ENCODE data around the gene SANBR. TPM values are rescaled to one million over a fixed set of nuclear protein-coding genes. Genes with fewer than 3 reads are reported as not detected.

The SANBR gene
- total and polyA plus RNA-seq, 2 of the 13 experiments (the other 11 are each of a cell fraction or from before 2014, with no cell fraction given), result 9.8 to 20.9 TPM

DNA sequence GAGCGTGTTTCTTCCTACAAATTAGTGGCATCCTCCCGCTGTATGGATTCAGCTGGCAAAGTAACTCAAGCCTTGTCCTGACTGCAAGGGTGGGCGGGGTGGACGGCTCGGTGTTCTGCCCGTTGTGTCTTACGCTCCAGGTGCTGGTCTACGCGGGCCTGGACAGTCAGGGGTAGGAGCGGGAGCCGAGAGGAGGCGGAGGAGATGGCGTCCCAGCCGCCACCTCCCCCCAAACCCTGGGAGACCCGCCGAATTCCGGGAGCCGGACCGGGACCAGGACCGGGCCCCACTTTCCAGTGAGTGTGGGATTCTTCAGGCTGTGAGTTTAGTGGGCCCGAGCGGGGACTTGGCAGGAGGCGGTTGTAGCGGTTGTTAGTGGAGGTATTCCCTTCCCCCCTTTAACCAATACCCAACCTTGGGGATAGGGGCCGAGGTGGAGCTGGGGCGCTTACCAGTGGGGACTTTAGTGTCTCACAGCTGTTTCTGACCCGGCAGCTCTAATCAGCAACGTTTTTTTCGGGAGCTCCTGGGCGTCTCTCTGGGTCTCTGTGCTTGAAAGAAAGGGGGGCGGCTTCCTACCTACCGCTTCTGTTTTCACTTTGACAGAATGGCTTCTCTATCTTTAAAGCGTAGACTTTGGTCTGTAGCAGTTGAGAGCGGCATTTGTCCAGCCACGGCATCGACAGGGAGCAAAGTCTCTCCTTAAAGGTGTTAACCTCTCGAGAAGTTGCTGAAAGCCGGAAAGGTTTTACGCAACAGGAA, 47.9 kb upstream of the SANBR start, which contains the start of the genes PEX13 and PUS10 (continued):
- no peak; the same call in 1 of the 2 replicates for TF ChIP-seq ZNF337 (CRISPR knock-in tag; IDR thresholded peaks at IDR 0.05; ENCODE audit: borderline replicate concordance, low read depth)
- TF ChIP-seq PCBP2 (optimal IDR thresholded peaks at IDR 0.05; ENCODE audit: low read depth, low read length, poor library complexity, severe bottlenecking), result no peak
- TF ChIP-seq, protein P1, sequence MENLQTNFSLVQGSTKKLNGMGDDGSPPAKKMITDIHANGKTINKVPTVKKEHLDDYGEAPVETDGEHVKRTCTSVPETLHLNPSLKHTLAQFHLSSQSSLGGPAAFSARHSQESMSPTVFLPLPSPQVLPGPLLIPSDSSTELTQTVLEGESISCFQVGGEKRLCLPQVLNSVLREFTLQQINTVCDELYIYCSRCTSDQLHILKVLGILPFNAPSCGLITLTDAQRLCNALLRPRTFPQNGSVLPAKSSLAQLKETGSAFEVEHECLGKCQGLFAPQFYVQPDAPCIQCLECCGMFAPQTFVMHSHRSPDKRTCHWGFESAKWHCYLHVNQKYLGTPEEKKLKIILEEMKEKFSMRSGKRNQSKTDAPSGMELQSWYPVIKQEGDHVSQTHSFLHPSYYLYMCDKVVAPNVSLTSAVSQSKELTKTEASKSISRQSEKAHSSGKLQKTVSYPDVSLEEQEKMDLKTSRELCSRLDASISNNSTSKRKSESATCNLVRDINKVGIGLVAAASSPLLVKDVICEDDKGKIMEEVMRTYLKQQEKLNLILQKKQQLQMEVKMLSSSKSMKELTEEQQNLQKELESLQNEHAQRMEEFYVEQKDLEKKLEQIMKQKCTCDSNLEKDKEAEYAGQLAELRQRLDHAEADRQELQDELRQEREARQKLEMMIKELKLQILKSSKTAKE (CRISPR knock-in tag; IDR thresholded peaks at IDR 0.05; ENCODE audit: borderline replicate concordance), result no peak; the same call in 1 of the 2 replicates
- TF ChIP-seq EP300 (IDR thresholded peaks at IDR 0.05; ENCODE audit: low read depth in 2 of 2, low read length in 2 of 2), result peak; percentile 91 to 94
- peak; percentile 89 for TF ChIP-seq EP300 (CRISPR knock-in tag; IDR thresholded peaks at IDR 0.05; ENCODE audit: borderline replicate concordance)
- no peak for TF ChIP-seq MYNN (CRISPR knock-in tag; IDR thresholded peaks at IDR 0.05; ENCODE audit: low read depth)
- TF ChIP-seq ZNF225 (CRISPR knock-in tag; IDR thresholded peaks at IDR 0.05), result peak; percentile 48; the same call in 1 of the 2 replicates
- TF ChIP-seq SP140L (CRISPR knock-in tag; IDR thresholded peaks at IDR 0.05; ENCODE audit: borderline replicate concordance), result no peak; the same call in 1 of the 2 replicates
- TF ChIP-seq NBN (conservative IDR thresholded peaks at IDR 0.05), result no peak
- no peak for TF ChIP-seq MTA3 (CRISPR knock-in tag; IDR thresholded peaks at IDR 0.05)
- TF ChIP-seq XRCC5 (optimal IDR thresholded peaks at IDR 0.05; ENCODE audit: low read length), result peak; percentile 96
- peak; percentile 49 for TF ChIP-seq ISL2 (CRISPR knock-in tag; IDR thresholded peaks at IDR 0.05)
- peak; percentile 92 for TF ChIP-seq ERF (CRISPR knock-in tag; IDR thresholded peaks at IDR 0.05)
- TF ChIP-seq CBX2 (IDR thresholded peaks at IDR 0.05; ENCODE audit: low read depth, low read length), result no peak
- TF ChIP-seq CBX2 (CRISPR knock-in tag; IDR thresholded peaks at IDR 0.05; ENCODE audit: low read depth), result no peak
- TF ChIP-seq ZNF343 (CRISPR knock-in tag; IDR thresholded peaks at IDR 0.05), result peak; percentile 70
- TF ChIP-seq, protein P2, sequence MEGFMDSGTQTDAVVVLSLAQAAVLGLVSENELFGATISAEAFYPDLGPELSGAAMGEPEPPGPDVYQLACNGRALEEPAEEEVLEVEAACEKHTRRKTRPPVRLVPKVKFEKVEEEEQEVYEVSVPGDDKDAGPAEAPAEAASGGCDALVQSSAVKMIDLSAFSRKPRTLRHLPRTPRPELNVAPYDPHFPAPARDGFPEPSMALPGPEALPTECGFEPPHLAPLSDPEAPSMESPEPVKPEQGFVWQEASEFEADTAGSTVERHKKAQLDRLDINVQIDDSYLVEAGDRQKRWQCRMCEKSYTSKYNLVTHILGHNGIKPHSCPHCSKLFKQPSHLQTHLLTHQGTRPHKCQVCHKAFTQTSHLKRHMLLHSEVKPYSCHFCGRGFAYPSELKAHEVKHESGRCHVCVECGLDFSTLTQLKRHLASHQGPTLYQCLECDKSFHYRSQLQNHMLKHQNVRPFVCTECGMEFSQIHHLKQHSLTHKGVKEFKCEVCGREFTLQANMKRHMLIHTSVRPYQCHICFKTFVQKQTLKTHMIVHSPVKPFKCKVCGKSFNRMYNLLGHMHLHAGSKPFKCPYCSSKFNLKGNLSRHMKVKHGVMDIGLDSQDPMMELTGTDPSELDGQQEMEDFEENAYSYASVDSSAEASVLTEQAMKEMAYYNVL (CRISPR knock-in tag; IDR thresholded peaks at IDR 0.05; ENCODE audit: borderline replicate concordance), result peak; percentile 78; the same call in 1 of the 2 replicates
- TF ChIP-seq ZNF781 (CRISPR knock-in tag; IDR thresholded peaks at IDR 0.05; ENCODE audit: borderline replicate concordance, not compliant biosample characterization), result peak; percentile 55
- TF ChIP-seq ZNF790 (CRISPR knock-in tag; IDR thresholded peaks at IDR 0.05; ENCODE audit: borderline replicate concordance), result 0 out of 2 replicates have a peak, but pooled peaks have one; percentile 52
- TF ChIP-seq, protein P3, sequence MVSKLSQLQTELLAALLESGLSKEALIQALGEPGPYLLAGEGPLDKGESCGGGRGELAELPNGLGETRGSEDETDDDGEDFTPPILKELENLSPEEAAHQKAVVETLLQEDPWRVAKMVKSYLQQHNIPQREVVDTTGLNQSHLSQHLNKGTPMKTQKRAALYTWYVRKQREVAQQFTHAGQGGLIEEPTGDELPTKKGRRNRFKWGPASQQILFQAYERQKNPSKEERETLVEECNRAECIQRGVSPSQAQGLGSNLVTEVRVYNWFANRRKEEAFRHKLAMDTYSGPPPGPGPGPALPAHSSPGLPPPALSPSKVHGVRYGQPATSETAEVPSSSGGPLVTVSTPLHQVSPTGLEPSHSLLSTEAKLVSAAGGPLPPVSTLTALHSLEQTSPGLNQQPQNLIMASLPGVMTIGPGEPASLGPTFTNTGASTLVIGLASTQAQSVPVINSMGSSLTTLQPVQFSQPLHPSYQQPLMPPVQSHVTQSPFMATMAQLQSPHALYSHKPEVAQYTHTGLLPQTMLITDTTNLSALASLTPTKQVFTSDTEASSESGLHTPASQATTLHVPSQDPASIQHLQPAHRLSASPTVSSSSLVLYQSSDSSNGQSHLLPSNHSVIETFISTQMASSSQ (IDR thresholded peaks at IDR 0.05; ENCODE audit: low read depth), result peak; percentile 50; the same call in 1 of the 2 replicates
- TF ChIP-seq, protein P3 (CRISPR knock-in tag; IDR thresholded peaks at IDR 0.05; ENCODE audit: borderline replicate concordance), result peak; percentile 78; the same call in 1 of the 2 replicates
- no peak for TF ChIP-seq HOXA5 (CRISPR knock-in tag; IDR thresholded peaks at IDR 0.05)
